ENCODE data around the gene ADCY7.

DNA sequence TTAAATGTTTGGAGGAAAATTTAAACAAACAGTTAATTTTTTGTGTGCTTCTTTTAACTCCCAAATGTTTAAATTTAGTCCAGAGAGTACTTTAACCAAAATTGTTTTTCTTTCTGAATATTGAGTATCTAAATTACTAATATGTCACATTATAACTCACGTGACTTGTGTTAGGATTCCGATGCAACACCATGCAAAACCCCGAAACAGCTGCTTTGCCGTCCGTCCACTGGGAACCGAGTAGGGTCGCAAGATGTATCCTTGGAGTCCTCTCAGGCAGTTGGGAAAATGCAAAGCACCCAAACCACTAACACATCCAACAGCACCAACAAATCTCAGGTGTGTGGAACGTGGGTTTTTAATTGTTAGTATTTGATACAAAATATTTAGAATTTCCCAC, 38.7 kb upstream of the ADCY7 start:
- TF ChIP-seq, protein P1, sequence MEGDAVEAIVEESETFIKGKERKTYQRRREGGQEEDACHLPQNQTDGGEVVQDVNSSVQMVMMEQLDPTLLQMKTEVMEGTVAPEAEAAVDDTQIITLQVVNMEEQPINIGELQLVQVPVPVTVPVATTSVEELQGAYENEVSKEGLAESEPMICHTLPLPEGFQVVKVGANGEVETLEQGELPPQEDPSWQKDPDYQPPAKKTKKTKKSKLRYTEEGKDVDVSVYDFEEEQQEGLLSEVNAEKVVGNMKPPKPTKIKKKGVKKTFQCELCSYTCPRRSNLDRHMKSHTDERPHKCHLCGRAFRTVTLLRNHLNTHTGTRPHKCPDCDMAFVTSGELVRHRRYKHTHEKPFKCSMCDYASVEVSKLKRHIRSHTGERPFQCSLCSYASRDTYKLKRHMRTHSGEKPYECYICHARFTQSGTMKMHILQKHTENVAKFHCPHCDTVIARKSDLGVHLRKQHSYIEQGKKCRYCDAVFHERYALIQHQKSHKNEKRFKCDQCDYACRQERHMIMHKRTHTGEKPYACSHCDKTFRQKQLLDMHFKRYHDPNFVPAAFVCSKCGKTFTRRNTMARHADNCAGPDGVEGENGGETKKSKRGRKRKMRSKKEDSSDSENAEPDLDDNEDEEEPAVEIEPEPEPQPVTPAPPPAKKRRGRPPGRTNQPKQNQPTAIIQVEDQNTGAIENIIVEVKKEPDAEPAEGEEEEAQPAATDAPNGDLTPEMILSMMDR (IDR thresholded peaks at IDR 0.05; ENCODE audit: poor library complexity): no peak
- no peak for TF ChIP-seq EZH2phosphoT487 (IDR thresholded peaks at IDR 0.05; ENCODE audit: low read depth, severe bottlenecking, unreplicated experiment)
